ENCODE measurements around the gene ATF7IP2. TPM values are rescaled to one million over a fixed set of nuclear protein-coding genes. Genes with fewer than 3 reads are reported as not detected.

Gene ATF7IP2, protein sequence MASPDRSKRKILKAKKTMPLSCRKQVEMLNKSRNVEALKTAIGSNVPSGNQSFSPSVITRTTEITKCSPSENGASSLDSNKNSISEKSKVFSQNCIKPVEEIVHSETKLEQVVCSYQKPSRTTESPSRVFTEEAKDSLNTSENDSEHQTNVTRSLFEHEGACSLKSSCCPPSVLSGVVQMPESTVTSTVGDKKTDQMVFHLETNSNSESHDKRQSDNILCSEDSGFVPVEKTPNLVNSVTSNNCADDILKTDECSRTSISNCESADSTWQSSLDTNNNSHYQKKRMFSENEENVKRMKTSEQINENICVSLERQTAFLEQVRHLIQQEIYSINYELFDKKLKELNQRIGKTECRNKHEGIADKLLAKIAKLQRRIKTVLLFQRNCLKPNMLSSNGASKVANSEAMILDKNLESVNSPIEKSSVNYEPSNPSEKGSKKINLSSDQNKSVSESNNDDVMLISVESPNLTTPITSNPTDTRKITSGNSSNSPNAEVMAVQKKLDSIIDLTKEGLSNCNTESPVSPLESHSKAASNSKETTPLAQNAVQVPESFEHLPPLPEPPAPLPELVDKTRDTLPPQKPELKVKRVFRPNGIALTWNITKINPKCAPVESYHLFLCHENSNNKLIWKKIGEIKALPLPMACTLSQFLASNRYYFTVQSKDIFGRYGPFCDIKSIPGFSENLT
- 0.65 and 2.4 TPM in 2 replicates for total RNA-seq

DNA sequence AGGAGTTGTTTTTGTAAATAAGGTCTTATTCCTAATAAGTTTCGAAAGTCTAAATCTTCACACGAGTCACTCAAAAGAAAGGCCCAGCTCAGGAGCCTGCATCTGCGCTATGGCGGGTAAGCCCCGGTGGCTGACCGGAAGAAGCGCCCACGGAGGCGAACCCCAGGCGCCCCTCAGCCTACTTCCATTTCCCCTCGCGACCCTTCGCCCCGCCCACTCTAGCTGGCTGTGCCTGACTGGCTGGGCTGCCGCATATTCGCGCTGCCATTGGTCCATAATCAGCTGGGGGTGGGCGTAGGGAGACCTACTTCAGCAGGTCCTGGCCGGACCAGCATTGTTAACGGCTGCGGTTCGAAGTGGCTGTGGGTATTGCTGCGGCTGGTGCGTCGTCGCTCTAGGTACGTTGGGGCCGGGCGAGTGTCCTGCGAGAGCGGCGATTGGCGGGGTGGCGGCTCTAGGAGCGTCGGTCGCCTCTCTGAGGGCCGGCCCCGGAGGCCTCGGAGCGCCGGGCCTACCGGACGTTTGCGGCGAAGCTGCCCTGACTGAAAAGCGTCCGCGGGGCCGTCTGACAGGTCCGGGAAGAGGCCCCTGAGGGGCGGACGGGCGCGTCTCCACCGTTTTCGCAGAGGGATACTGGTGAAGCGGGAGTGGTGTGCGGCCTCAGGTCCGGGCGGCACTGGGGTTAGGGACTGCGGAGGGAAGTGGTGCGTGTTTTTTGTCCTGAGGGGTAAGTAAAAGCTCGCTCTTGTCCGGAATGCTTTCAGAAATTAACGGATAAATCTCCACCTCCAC is at the start of gene ATF7IP2:
ATF7IP2 (plus strand) TSS at position 337 of the 792 bp plus-strand sequence. CDS start 44,560 bp downstream, outside the sequence.

Small RNA genes lying within 50 kb of the gene (small RNA-seq; reads per million reads assigned to genes)
- gene RNU6-633P = not detected

Other genes with a start within 250 kb of the ATF7IP2 start
- gene GRIN2A, start 203.6 kb upstream of the ATF7IP2 start, total RNA-seq = not detected in 2 replicates
- 67.5 and 102 TPM in 2 replicates for gene EMP2, start 194.5 kb downstream of the ATF7IP2 start, total RNA-seq